ENCODE data around the gene CAPS. TPM values are rescaled to one million over a fixed set of nuclear protein-coding genes. Genes with fewer than 3 reads are reported as not detected.

Gene CAPS
- total RNA-seq, 6 experiments from 2014 or later: 2.2 to 2.7 (median 2.3) TPM

DNA sequence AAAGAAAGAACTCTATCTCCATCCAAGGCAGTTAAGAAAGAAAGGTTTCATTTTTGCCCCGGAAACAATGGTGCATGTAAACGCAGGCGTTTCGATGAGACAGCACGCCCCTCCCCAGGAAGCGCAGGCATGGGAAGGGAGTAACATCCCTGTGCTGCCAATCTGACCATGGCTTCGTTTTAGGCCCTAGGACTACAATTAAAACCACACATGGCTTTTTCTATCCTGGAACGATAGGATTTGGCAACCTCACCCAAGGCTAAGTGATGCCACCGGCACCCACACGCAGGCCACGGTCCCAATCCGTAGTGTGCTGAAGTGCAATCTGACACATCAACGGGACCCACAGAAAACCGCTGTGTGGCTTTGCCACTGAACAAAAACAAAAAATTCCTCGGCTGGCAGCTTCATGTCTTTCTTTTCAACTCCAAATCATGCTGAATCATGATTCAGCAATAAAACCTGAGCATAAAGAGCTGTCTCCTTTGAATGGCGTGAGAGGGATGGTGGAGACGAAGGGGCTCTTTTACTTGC, 39.7 kb downstream of the CAPS start:
- TF ChIP-seq, protein P1, sequence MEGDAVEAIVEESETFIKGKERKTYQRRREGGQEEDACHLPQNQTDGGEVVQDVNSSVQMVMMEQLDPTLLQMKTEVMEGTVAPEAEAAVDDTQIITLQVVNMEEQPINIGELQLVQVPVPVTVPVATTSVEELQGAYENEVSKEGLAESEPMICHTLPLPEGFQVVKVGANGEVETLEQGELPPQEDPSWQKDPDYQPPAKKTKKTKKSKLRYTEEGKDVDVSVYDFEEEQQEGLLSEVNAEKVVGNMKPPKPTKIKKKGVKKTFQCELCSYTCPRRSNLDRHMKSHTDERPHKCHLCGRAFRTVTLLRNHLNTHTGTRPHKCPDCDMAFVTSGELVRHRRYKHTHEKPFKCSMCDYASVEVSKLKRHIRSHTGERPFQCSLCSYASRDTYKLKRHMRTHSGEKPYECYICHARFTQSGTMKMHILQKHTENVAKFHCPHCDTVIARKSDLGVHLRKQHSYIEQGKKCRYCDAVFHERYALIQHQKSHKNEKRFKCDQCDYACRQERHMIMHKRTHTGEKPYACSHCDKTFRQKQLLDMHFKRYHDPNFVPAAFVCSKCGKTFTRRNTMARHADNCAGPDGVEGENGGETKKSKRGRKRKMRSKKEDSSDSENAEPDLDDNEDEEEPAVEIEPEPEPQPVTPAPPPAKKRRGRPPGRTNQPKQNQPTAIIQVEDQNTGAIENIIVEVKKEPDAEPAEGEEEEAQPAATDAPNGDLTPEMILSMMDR (IDR thresholded peaks at IDR 0.05): no peak
- no peaks in the 10 kb centered on the region for H3K9me3 Mint-ChIP-seq
- peaks cover 1% of the 10 kb centered on the region for H3K27me3 Mint-ChIP-seq (ENCODE audit: insufficient read depth)
- peak overlapping the region; percentile 80 for H3K27ac Mint-ChIP-seq
- DNase-seq: no peak
- peak overlapping the region; percentile 29; the same call in 1 of the 2 replicates for H3K4me3 Mint-ChIP-seq
- peaks cover 10% of the 10 kb centered on the region for H3K36me3 Mint-ChIP-seq (ENCODE audit: low read depth)
- H3K4me1 Mint-ChIP-seq (ENCODE audit: low read depth): peaks cover 55% of the 10 kb centered on the region

DNA sequence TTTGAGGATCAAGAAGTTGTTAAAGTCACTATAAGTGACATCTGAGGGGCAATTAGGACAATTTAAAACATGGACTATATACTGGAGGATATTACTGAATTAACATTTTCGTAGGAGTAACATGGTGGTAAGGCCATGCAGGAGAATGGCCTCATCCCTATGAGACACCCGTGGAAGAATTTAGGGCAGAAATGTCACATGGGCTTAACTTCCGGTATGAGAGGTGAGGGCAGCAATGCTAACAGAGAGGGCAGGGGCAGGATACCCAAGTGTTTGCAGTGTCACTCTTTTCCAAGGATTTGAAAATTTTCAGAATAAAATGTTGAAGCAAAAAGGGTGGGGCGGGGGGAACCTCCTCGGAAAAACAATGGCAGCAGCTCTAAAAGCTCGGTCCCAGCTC, 40.2 kb downstream of the CAPS start:
- TF ChIP-seq, protein P1 (IDR thresholded peaks at IDR 0.05): no peak
- no peak for DNase-seq
- peaks cover 1% of the 10 kb centered on the region for H3K27me3 Mint-ChIP-seq (ENCODE audit: insufficient read depth)
- peak overlapping the region; percentile 80 for H3K27ac Mint-ChIP-seq
- H3K9me3 Mint-ChIP-seq: no peaks in the 10 kb centered on the region
- H3K4me1 Mint-ChIP-seq (ENCODE audit: low read depth): peaks cover 55% of the 10 kb centered on the region
- peak overlapping the region; percentile 29; the same call in 1 of the 2 replicates for H3K4me3 Mint-ChIP-seq
- H3K36me3 Mint-ChIP-seq (ENCODE audit: low read depth): peaks cover 10% of the 10 kb centered on the region

DNA sequence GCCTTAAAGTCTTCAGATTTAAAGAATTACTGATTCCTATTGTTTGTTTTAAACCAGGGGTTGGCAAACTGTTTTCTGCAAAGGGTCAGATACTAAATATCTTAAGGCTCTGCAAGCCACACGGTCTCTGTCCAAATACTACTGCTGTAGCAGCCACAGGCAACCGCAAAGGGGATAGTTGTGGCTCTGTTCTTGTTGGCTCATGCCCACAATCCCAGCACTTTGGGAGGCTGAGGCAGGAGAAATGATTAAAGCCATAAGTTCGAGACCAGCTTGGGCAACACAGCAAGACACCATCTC, 41.5 kb downstream of the CAPS start:
- peaks cover 1% of the 10 kb centered on the region for H3K27me3 Mint-ChIP-seq (ENCODE audit: insufficient read depth)
- H3K4me3 Mint-ChIP-seq: no peak overlapping the region
- peaks cover 5% of the 10 kb centered on the region; the same call in 1 of the 2 replicates for H3K36me3 Mint-ChIP-seq (ENCODE audit: low read depth)
- DNase-seq: no peak
- TF ChIP-seq, protein P1 (IDR thresholded peaks at IDR 0.05): no peak
- no peaks in the 10 kb centered on the region for H3K9me3 Mint-ChIP-seq
- peaks cover 63% of the 10 kb centered on the region for H3K4me1 Mint-ChIP-seq (ENCODE audit: low read depth)
- peak overlapping the region; percentile 23; the same call in 1 of the 2 replicates for H3K27ac Mint-ChIP-seq

DNA sequence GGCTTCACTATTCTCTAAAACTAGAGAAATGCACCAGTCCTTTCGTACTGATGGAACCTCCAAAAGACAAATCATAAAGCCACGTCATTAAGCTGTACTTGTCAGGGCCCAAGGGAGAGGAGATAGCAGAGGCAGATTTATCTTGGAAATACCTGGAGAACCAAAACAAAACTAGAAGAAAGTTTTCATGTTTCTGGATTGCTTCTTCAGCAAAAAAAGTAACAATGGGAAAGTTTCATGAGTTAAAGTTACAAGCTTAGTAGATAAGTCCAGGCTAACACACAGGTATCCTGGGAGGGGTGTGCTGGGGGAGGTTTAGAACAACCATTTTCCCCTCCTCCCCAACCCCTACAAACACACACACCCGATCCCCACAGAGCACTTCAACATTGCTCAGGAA, 42.3 kb downstream of the CAPS start:
- no peak for DNase-seq
- Mint-ChIP-seq H3K4me3 (no peak overlapping the region), H3K36me3 (ENCODE audit: low read depth) (peaks cover 5% of the 10 kb centered on the region; the same call in 1 of the 2 replicates), H3K4me1 (ENCODE audit: low read depth) (peaks cover 63% of the 10 kb centered on the region), H3K27me3 (ENCODE audit: insufficient read depth) (peaks cover 1% of the 10 kb centered on the region), H3K9me3 (no peaks in the 10 kb centered on the region), H3K27ac (no peak overlapping the region)
- TF ChIP-seq, protein P1 (IDR thresholded peaks at IDR 0.05): no peak

DNA sequence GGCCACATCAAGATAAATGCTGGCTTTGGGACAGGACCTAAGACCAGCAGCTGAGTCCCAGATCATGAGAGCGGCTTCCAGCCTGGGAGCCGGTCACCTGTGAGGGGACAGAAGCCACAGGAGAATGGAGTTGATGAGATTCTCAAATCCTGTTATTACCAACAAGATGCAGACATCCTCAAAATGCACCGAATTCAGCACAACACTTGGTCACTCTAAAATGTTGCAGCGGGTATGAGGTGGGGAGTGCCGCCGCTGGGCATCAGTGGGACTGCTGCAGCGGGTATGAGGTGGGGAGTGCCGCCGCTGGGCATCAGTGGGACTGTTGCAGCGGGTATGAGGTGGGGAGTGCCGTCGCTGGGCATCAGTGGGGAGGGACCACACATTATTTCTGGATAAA, 42.7 kb downstream of the CAPS start:
- Mint-ChIP-seq H3K27me3 (ENCODE audit: insufficient read depth) (peaks cover 1% of the 10 kb centered on the region), H3K4me1 (ENCODE audit: low read depth) (peaks cover 64% of the 10 kb centered on the region), H3K4me3 (no peak overlapping the region), H3K9me3 (no peaks in the 10 kb centered on the region), H3K27ac (no peak overlapping the region), H3K36me3 (ENCODE audit: low read depth) (peaks cover 5% of the 10 kb centered on the region; the same call in 1 of the 2 replicates)
- DNase-seq: no peak
- TF ChIP-seq, protein P1 (IDR thresholded peaks at IDR 0.05): no peak

Measured in HFFc6 (cell line).